Adrenal gland (tissue), 12 donors: Measurements from ENCODE around the gene NEGR1. TPM values are rescaled to one million over a fixed set of nuclear protein-coding genes. Genes with fewer than 3 reads are reported as not detected.

Experiments used
- DNase-seq, 7 donors: peaks; one replicate each; pipeline ENCODE4 v3.0.0-alpha.2; 2019 to 2020
- H3K27ac ChIP-seq, 5 donors: fragments of 200-600 bp; sonication (generic) in 4 of 5; 1 replicate in 3 of 5; 2 replicates in 2 of 5; pipeline versions ENCODE4 v1.5.1 to v1.8.0; 2016 to 2020; ENCODE audit warnings: mild to moderate bottlenecking in 1 of 5
- H3K27me3 ChIP-seq: fragments of 200-600 bp; 2 replicates; pipeline ENCODE4 v1.8.0; 2021
- H3K36me3 ChIP-seq, 2 donors: fragments of 200-600 bp; replicated peaks in 1 of 2; 1 replicate in 1 of 2; 2 replicates in 1 of 2; pipeline versions ENCODE4 v1.5.1 to v1.8.0; 2018 to 2022
- H3K4me1 ChIP-seq, 2 donors: fragments of 200-600 bp; replicated peaks in 1 of 2; 1 replicate in 1 of 2; 2 replicates in 1 of 2; pipeline versions ENCODE4 v1.5.1 to v1.8.0; 2018 to 2021
- H3K4me3 ChIP-seq, 4 donors: fragments of 200-600 bp; sonication (generic) in 3 of 4; one replicate each; pipeline ENCODE4 v1.5.1; 2016 to 2018
- H3K9me3 ChIP-seq, 3 donors: fragments of 200-600 bp; sonication (generic) in 1 of 3; replicated peaks in 1 of 3; 1 replicate in 2 of 3; 2 replicates in 1 of 3; pipeline versions ENCODE4 v1.5.1 to v1.8.0; 2016 to 2021
- CTCF ChIP-seq, 6 experiments: fragments of 450-650 bp in 4 of 6; fragments of 200-600 bp in 2 of 6; sonication (generic) in 1 of 6; IDR thresholded peaks; 1 replicate in 5 of 6; 2 replicates in 1 of 6; pipeline versions ENCODE4 v1.5.1 to v1.8.0; 2016 to 2021; ENCODE audit warnings: antibody characterized with exemption in 6 of 6, mild to moderate bottlenecking in 2 of 6, moderate library complexity in 1 of 6
- POLR2A ChIP-seq, 2 donors: fragments of 450-650 bp; IDR thresholded peaks; one replicate each; pipeline ENCODE4 v1.6.1; 2017; ENCODE audit warnings: antibody characterized with exemption in 2 of 2, mild to moderate bottlenecking in 2 of 2, moderate library complexity in 1 of 2
- WGBS, 4 donors: extraction: QIAGEN DNeasy Blood & Tissue Kit in 2 of 4; methylation state at CpG; one replicate each; pipeline versions ENCODE4 v1.1.5 to v1.1.7; 2013 to 2017; 5-methylcytosine and 5-hydroxymethylcytosine counted together
- intact Hi-C, 2 donors: fragments of 100-400 bp; cut with DNase I; formaldehyde crosslinking; loops; one replicate each; pipeline versions ENCODE4 v1.14.1 to v1.15.0; 2022 to 2023
- polyA plus RNA-seq, 3 donors: library from polyadenylated mRNA; stranded (reverse); fragments of 200-250 nt in 2 of 3; fragments of 350-450 nt in 1 of 3; fragmentation: Illumina TruSeq in 1 of 3; extraction: RNeasy Lipid Tissue Mini Kit (QIAGEN cat#74804) in 1 of 3; gene quantifications; one replicate each; pipeline ENCODE4 v1.2.3, GENCODE V29; 2013 to 2014
- total RNA-seq, 9 donors: library from RNA; depleted of rRNA in 4 of 9; stranded (reverse); fragments of >200 nt in 4 of 9; fragments of 120-200 nt in 1 of 9; fragmentation: NEBNext Ultra II Directional in 1 of 9; extraction: Animal tissue kit (Norgen Biotek cat#: 25700) in 1 of 9; gene quantifications; one replicate each; pipeline versions ENCODE4 v1.1.0 to v1.2.4, GENCODE V29; 2013 to 2023
- donor health status: healthy with polysubstance abuse.
- donor health status: Bipolar disorder and iron deficiency.
- donor health status: DM: yes; HTN: yes; CAD: no.
- donor health status: DM: no; HTN: no; CAD: no.
- donor health status: DM: no; HTN: no; CAD: no.
- donor health status: DM: yes; HTN: yes; CAD: no.

The NEGR1 gene
- total and polyA plus RNA-seq, 12 donors: 1.1 to 7.4 (median 4.0) TPM

- Histone ChIP-seq H3K27ac (no peak overlapping the region), H3K27me3 (no peaks in the 10 kb centered on the region), H3K9me3 (no peaks in the 10 kb centered on the region), H3K4me1 (no peaks in the 10 kb centered on the region), H3K36me3 (no peaks in the 10 kb centered on the region), H3K4me3 (no peak overlapping the region)
- DNase-seq: no peak
- intact Hi-C loops: no loop called here
- 80 to 84% (median 81%) methylated on average over 3 of the region's 3 CpGs for WGBS, 4 donors
- TF ChIP-seq POLR2A (IDR thresholded peaks at IDR 0.05) (no peak), CTCF (IDR thresholded peaks at IDR 0.05) (no peak)
These were observed 864.9 kb downstream of the NEGR1 start for GRCh38 chr1:71417421-71417820.

- H3K27ac ChIP-seq: no peak overlapping the region
- no peaks in the 10 kb centered on the region for H3K9me3 ChIP-seq
- no peak for TF ChIP-seq CTCF (IDR thresholded peaks at IDR 0.05)
- TF ChIP-seq POLR2A (IDR thresholded peaks at IDR 0.05): no peak
- H3K27me3 ChIP-seq: no peaks in the 10 kb centered on the region
- WGBS, 4 donors: 35 to 51% (median 36%) methylated on average over 2 of the region's 2 CpGs
- H3K4me3 ChIP-seq: no peak overlapping the region
- no peaks in the 10 kb centered on the region for H3K4me1 ChIP-seq
- DNase-seq: no peak
- intact Hi-C loops: no loop called here
- H3K36me3 ChIP-seq: no peaks in the 10 kb centered on the region
These were observed 868.2 kb downstream of the NEGR1 start for GRCh38 chr1:71414179-71414578.

- H3K27me3 ChIP-seq: no peaks in the 10 kb centered on the region
- intact Hi-C loops: no loop called here
- no peaks in the 10 kb centered on the region for H3K4me1 ChIP-seq
- DNase-seq: no peak
- TF ChIP-seq POLR2A (IDR thresholded peaks at IDR 0.05): no peak
- no peak for TF ChIP-seq CTCF (IDR thresholded peaks at IDR 0.05)
- 26 to 45% (median 41%) methylated on average over 3 of the region's 3 CpGs for WGBS, 4 donors
- no peaks in the 10 kb centered on the region for H3K9me3 ChIP-seq
- no peaks in the 10 kb centered on the region for H3K36me3 ChIP-seq
- no peak overlapping the region for H3K27ac ChIP-seq
- H3K4me3 ChIP-seq: no peak overlapping the region
These were observed 868.7 kb downstream of the NEGR1 start for GRCh38 chr1:71413441-71414175.

GRCh38 chr1:71400050-71400449, 882.3 kb downstream of the NEGR1 start:
- no peak overlapping the region for H3K4me3 ChIP-seq
- H3K4me1 ChIP-seq: no peaks in the 10 kb centered on the region
- intact Hi-C loops: no loop called here
- H3K27ac ChIP-seq: no peak overlapping the region
- no peaks in the 10 kb centered on the region for H3K36me3 ChIP-seq
- TF ChIP-seq POLR2A (IDR thresholded peaks at IDR 0.05): no peak
- TF ChIP-seq CTCF (IDR thresholded peaks at IDR 0.05): no peak
- H3K27me3 ChIP-seq: no peaks in the 10 kb centered on the region
- no peak for DNase-seq
- no peaks in the 10 kb centered on the region for H3K9me3 ChIP-seq
